Embryonic facial prominence (tissue), 1 donor: Measurements from ENCODE around the gene SPATA45.

ENCODE experiments used
- DNase-seq: peaks from one replicate; pipeline ENCODE4 v3.0.0-alpha.2; 2016; ENCODE audit errors: extremely low spot score

The SPATA45 gene

GRCh38 chr1:212828395-212828794, 19.1 kb downstream of the SPATA45 start:
- no peak for DNase-seq

GRCh38 chr1:212827831-212828278, 19.6 kb downstream of the SPATA45 start:
- DNase-seq, result no peak

GRCh38 chr1:212827171-212827776, 20.2 kb downstream of the SPATA45 start:
- DNase-seq, result no peak

- DNase-seq, result no peak
These were observed 21.5 kb downstream of the SPATA45 start for GRCh38 chr1:212825798-212826452.

- no peak for DNase-seq
These were observed 23.2 kb downstream of the SPATA45 start for GRCh38 chr1:212824201-212824600.

GRCh38 chr1:212822956-212823355, 24.5 kb downstream of the SPATA45 start:
- DNase-seq, result no peak

- DNase-seq, result no peak
These were observed 26.5 kb downstream of the SPATA45 start for GRCh38 chr1:212820969-212821368.

- no peak for DNase-seq
These were observed 27.7 kb downstream of the SPATA45 start for GRCh38 chr1:212819726-212820125.

GRCh38 chr1:212816567-212817278, 30.7 kb downstream of the SPATA45 start:
- DNase-seq, result no peak

- no peak for DNase-seq
These were observed 32.7 kb downstream of the SPATA45 start for GRCh38 chr1:212814537-212815334.

- DNase-seq, result no peak
These were observed 41.7 kb downstream of the SPATA45 start for GRCh38 chr1:212805767-212806166.

- no peak for DNase-seq
These were observed 49.8 kb downstream of the SPATA45 start for GRCh38 chr1:212797681-212798080.

- DNase-seq, result no peak
These were observed 52.9 kb downstream of the SPATA45 start for GRCh38 chr1:212794561-212795014.

- DNase-seq, result no peak
These were observed 55.0 kb downstream of the SPATA45 start for GRCh38 chr1:212792396-212792908.

- DNase-seq, result peak; percentile 86
These were observed 55.6 kb downstream of the SPATA45 start, which contains the start of the genes NSL1 and TATDN3 for GRCh38 chr1:212791676-212792395. Gene NSL1 (minus strand): TSS chr1:212791777. CDS start chr1:212791763, 14 bp downstream. Gene TATDN3 (plus strand): TSS chr1:212791894. CDS start chr1:212791922, 28 bp downstream.

GRCh38 chr1:212791261-212791675, 56.2 kb downstream of the SPATA45 start:
- no peak for DNase-seq

- DNase-seq, result no peak
These were observed 61.6 kb downstream of the SPATA45 start for GRCh38 chr1:212785871-212786270.

- DNase-seq, result no peak
These were observed 63.5 kb downstream of the SPATA45 start for GRCh38 chr1:212783976-212784375.

GRCh38 chr1:212782422-212783154, 64.9 kb downstream of the SPATA45 start:
- no peak for DNase-seq

- no peak for DNase-seq
These were observed 66.2 kb downstream of the SPATA45 start for GRCh38 chr1:212781225-212781624.
